Measurements from ENCODE around the gene FASN. TPM values are rescaled to one million over a fixed set of nuclear protein-coding genes. Genes with fewer than 3 reads are reported as not detected.
A peak's percentile ranks its signal among the peaks of the same experiment; 100 is the strongest.

FASN gene
- total and polyA plus RNA-seq, 2 of the 13 experiments (the other 11 are each of a cell fraction or from before 2014, with no cell fraction given), result 51.7 to 101 TPM

DNA sequence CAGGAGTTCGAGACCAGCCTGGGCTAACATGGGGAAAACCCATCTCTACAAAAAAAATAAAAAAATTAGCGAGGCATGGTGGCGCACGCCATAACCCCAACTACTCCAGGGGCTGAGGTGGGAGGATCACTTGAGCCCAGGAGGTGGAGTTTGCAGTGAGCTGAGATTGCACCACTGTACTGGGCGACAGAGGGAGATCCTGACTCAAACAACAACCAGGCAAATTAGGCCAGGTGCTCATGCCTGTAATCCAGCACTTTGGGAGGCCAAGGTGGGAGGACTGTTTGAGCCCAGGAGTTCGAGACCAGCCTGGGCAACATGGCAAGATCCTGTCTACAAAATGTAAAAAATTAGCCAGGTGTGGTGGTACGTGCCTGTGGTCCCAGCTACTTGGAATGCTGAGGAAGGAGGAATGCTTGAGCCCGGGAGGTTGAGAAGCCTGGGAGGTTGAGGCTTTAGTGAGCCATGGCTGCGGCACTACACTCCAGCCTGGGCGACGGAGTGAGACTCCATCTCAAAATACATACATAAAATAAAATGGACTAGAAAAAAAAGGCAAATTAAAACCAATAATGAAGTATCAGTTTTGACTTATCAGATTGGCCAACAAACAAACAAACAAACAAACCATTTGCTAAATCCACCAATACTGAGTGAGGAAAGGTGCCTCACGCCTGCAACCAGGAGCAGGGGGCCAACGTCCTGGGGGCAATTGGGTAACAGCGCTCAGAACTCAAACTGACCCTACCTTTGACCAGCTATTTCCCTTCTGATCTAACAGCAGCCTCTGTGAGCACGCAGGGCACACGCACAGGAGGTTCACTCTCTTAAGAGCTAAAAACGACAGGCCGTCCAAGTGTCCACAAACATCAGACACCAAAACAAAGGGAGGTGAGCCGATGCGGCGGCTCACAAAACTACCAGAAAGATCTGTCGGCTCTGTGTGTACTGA is 19.4 kb upstream of the FASN start (continued):
- TF ChIP-seq GATA4 (IDR thresholded peaks at IDR 0.05; ENCODE audit: borderline replicate concordance, low read depth) (no peak), ZFP62 (CRISPR knock-in tag; IDR thresholded peaks at IDR 0.05) (no peak), TP53 (CRISPR knock-in tag; conservative IDR thresholded peaks at IDR 0.05) (no peak), TCF7 (IDR thresholded peaks at IDR 0.05; ENCODE audit: low read depth) (peak; percentile 81; the same call in 1 of the 2 replicates), PHF20 (CRISPR knock-in tag; IDR thresholded peaks at IDR 0.05) (0 out of 2 replicates have a peak, but pooled peaks have one; percentile 35), ZNF264 (CRISPR knock-in tag; IDR thresholded peaks at IDR 0.05) (no peak), ZFP90 (CRISPR knock-in tag; IDR thresholded peaks at IDR 0.05; ENCODE audit: borderline replicate concordance) (no peak), ZNF83 (CRISPR knock-in tag; IDR thresholded peaks at IDR 0.05; ENCODE audit: borderline replicate concordance) (no peak), KDM5B (CRISPR knock-in tag; IDR thresholded peaks at IDR 0.05; ENCODE audit: borderline replicate concordance) (no peak; the same call in 1 of the 2 replicates), ATRX (CRISPR knock-in tag; IDR thresholded peaks at IDR 0.05; ENCODE audit: borderline replicate concordance) (no peak), ATF3 (CRISPR knock-in tag; IDR thresholded peaks at IDR 0.05) (no peak), CBX5 (CRISPR knock-in tag; IDR thresholded peaks at IDR 0.05; ENCODE audit: borderline replicate concordance) (no peak), ZFX (CRISPR knock-in tag; IDR thresholded peaks at IDR 0.05; ENCODE audit: low read depth) (peak; percentile 46; the same call in 1 of the 2 replicates), ZFP36L2 (CRISPR knock-in tag; IDR thresholded peaks at IDR 0.05) (no peak), ZNF772 (CRISPR knock-in tag; IDR thresholded peaks at IDR 0.05) (0 out of 2 replicates have a peak, but pooled peaks have one; percentile 58), ZBTB1 (CRISPR knock-in tag; IDR thresholded peaks at IDR 0.05; ENCODE audit: borderline replicate concordance) (no peak), RAD21 (CRISPR knock-in tag; IDR thresholded peaks at IDR 0.05) (no peak), ZNF557 (CRISPR knock-in tag; IDR thresholded peaks at IDR 0.05) (no peak), ZNF33B (CRISPR knock-in tag; IDR thresholded peaks at IDR 0.05) (no peak), ZNF501 (CRISPR knock-in tag; IDR thresholded peaks at IDR 0.05) (no peak), ZNF598 (CRISPR knock-in tag; IDR thresholded peaks at IDR 0.05; ENCODE audit: borderline replicate concordance) (no peak), TIGD3 (CRISPR knock-in tag; IDR thresholded peaks at IDR 0.05; ENCODE audit: borderline replicate concordance) (no peak), HDAC2 (CRISPR knock-in tag; IDR thresholded peaks at IDR 0.05) (no peak), ZNF605 (CRISPR knock-in tag; IDR thresholded peaks at IDR 0.05) (no peak), ONECUT2 (CRISPR knock-in tag; IDR thresholded peaks at IDR 0.05) (no peak), EP300 (IDR thresholded peaks at IDR 0.05; ENCODE audit: low read depth in 2 of 2, low read length in 2 of 2) (peak in 1 of 2 experiments; percentile 85; a peak in 2 of 4 replicates), EP300 (CRISPR knock-in tag; IDR thresholded peaks at IDR 0.05; ENCODE audit: borderline replicate concordance) (no peak), NPAS2 (CRISPR knock-in tag; IDR thresholded peaks at IDR 0.05; ENCODE audit: borderline replicate concordance) (no peak), ZNF263 (CRISPR knock-in tag; IDR thresholded peaks at IDR 0.05) (no peak)
- TF ChIP-seq, protein P1, sequence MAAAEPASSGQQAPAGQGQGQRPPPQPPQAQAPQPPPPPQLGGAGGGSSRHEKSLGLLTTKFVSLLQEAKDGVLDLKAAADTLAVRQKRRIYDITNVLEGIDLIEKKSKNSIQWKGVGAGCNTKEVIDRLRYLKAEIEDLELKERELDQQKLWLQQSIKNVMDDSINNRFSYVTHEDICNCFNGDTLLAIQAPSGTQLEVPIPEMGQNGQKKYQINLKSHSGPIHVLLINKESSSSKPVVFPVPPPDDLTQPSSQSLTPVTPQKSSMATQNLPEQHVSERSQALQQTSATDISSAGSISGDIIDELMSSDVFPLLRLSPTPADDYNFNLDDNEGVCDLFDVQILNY (CRISPR knock-in tag; conservative IDR thresholded peaks at IDR 0.05), result no peak

All from HepG2 (cell line).